K562 (cell line): Measurements from ENCODE around the gene GIGYF1. TPM values are rescaled to one million over a fixed set of nuclear protein-coding genes. Genes with fewer than 3 reads are reported as not detected.

ENCODE experiments used
- ARID1B ChIP-seq: fragments of 450-650 bp; IDR thresholded peaks from 2 replicates; pipeline ENCODE4 v1.6.1; 2016; ENCODE audit warnings: antibody characterized with exemption, mild to moderate bottlenecking, inconsistent platforms
- ETV6 ChIP-seq, 3 experiments: fragments of 150-350 bp in 1 of 3; sonication (generic) in 1 of 3; formaldehyde crosslinking in 1 of 3; IDR thresholded peaks; 2 replicates each; pipeline versions ENCODE4 v1.6.1 to v1.8.0; 2014 to 2022; ENCODE audit warnings: borderline replicate concordance in 2 of 3, low read depth in 2 of 3, antibody characterized with exemption in 1 of 3, low read length in 1 of 3, mild to moderate bottlenecking in 1 of 3, missing genetic modification reagents in 1 of 3
- FOSL1 ChIP-seq: fragments of 200-800 bp; sonication (Bioruptor generic); conservative IDR thresholded peaks from 2 replicates; pipeline ENCODE4 v1.6.1; 2016; ENCODE audit warnings: missing genetic modification characterization, missing compliant biosample characterization
- GTF2B ChIP-seq: IDR thresholded peaks from 2 replicates; pipeline ENCODE4 v1.6.1; 2011; ENCODE audit not compliant: insufficient read length; ENCODE audit errors: extremely low read depth
- HMGN3 ChIP-seq: IDR thresholded peaks from 2 replicates; pipeline ENCODE4 v1.6.1; 2011; ENCODE audit warnings: borderline replicate concordance, low read depth, mild to moderate bottlenecking, mixed read lengths, low read length; ENCODE audit not compliant: insufficient read length; ENCODE audit errors: extremely low read depth
- MBD2 ChIP-seq: sonication (generic); IDR thresholded peaks from 2 replicates; pipeline ENCODE4 v1.6.1; 2016; ENCODE audit warnings: low read depth, borderline replicate concordance
- MED1 ChIP-seq: sonication (generic); formaldehyde crosslinking; IDR thresholded peaks from 2 replicates; pipeline ENCODE4 v1.8.1; 2023; ENCODE audit warnings: missing genetic modification reagents, borderline replicate concordance
- NBN ChIP-seq: fragments of 450-650 bp; IDR thresholded peaks from 2 replicates; pipeline ENCODE4 v1.6.1; 2016; ENCODE audit warnings: low read depth, mild to moderate bottlenecking
- NELFE ChIP-seq: IDR thresholded peaks from 2 replicates; pipeline ENCODE4 v1.6.1; 2011; ENCODE audit warnings: mild to moderate bottlenecking; ENCODE audit not compliant: insufficient read depth, insufficient read length
- NFIC ChIP-seq: fragments of 450-650 bp; IDR thresholded peaks from 2 replicates; pipeline ENCODE4 v1.6.1; 2017; ENCODE audit warnings: mild to moderate bottlenecking, inconsistent platforms
- POLR2AphosphoS5 ChIP-seq: IDR thresholded peaks from 2 replicates; pipeline ENCODE4 v1.6.1; 2011; ENCODE audit warnings: mild to moderate bottlenecking, low read depth, low read length, moderate library complexity; ENCODE audit not compliant: control insufficient read depth, insufficient read depth
- RBFOX2 ChIP-seq: fragments of 200-400 bp; formaldehyde crosslinking; IDR thresholded peaks from 2 replicates; pipeline ENCODE4 v1.6.1; 2017; ENCODE audit warnings: low read depth, mild to moderate bottlenecking, low read length, moderate library complexity
- STAG1 ChIP-seq: sonication (generic); formaldehyde crosslinking; IDR thresholded peaks from 2 replicates; pipeline ENCODE4 v1.5.0; 2020; ENCODE audit warnings: missing genetic modification reagents, borderline replicate concordance
- TOE1 ChIP-seq, 2 experiments: fragments of 450-650 bp in 1 of 2; sonication (generic) in 1 of 2; formaldehyde crosslinking in 1 of 2; IDR thresholded peaks; 2 replicates each; pipeline versions ENCODE4 v1.7.1 to v1.8.0; 2016 to 2022; ENCODE audit warnings: borderline replicate concordance in 2 of 2, mild to moderate bottlenecking in 2 of 2, antibody characterized with exemption in 1 of 2, inconsistent platforms in 1 of 2, low read depth in 1 of 2, missing genetic modification reagents in 1 of 2, moderate library complexity in 1 of 2
- VEZF1 ChIP-seq: fragments of 200-800 bp; sonication (Bioruptor generic); IDR thresholded peaks from 2 replicates; pipeline ENCODE4 v1.6.1; 2017; ENCODE audit warnings: missing genetic modification characterization, missing compliant biosample characterization
- ZC3H8 ChIP-seq: fragments of 450-650 bp; IDR thresholded peaks from 2 replicates; pipeline ENCODE4 v1.6.1; 2017
- ZNF778 ChIP-seq: fragments of 450-650 bp; formaldehyde crosslinking; IDR thresholded peaks from 2 replicates; pipeline ENCODE4 v1.4.0; 2020; ENCODE audit warnings: mild to moderate bottlenecking, moderate library complexity
- ZSCAN32 ChIP-seq: fragments of 450-650 bp; formaldehyde crosslinking; IDR thresholded peaks from 2 replicates; pipeline ENCODE4 v1.4.0; 2020; ENCODE audit warnings: mild to moderate bottlenecking, moderate library complexity
- polyA plus RNA-seq, 8 experiments: library from polyadenylated mRNA; depleted of rRNA in 4 of 8; stranded (reverse) in 5 of 8; unstranded in 3 of 8; fragments of >200 nt; fragmentation: Nextera tagmentation in 2 of 8; fragmentation: Illumina TruSeq in 1 of 8; extraction: Ambion mirVana in 2 of 8; extraction: Trizol in 1 of 8; gene quantifications; 2 replicates each; pipeline versions ENCODE4 v1.2.1 to v1.2.3, GENCODE V29; 2011 to 2014; ENCODE audit warnings: inconsistent platforms in 1 of 8, missing spikeins in 1 of 8
- total RNA-seq, 7 experiments: library from RNA; depleted of rRNA in 6 of 7; stranded (reverse); fragments of >200 nt in 6 of 7; fragmentation: Illumina TruSeq in 2 of 7; extraction: Trizol in 2 of 7; gene quantifications; 2 replicates each; pipeline versions ENCODE4 v1.2.1 to v1.2.3, GENCODE V29; 2011 to 2021; ENCODE audit warnings: low replicate concordance in 1 of 7
- TF ChIP-seq, protein P1 (sequence below): fragments of 450-650 bp; IDR thresholded peaks from 2 replicates; pipeline ENCODE4 v1.6.1; 2018; ENCODE audit not compliant: partially characterized antibody

GIGYF1 gene
- total and polyA plus RNA-seq, 9 of the 15 experiments (the other 6 are each of a cell fraction or from before 2014, with no cell fraction given) = 0.56 to 76.2 (median 16.8) TPM

GRCh38 chr7:100682228-100682741, 11.8 kb downstream of the GIGYF1 start (continued):
- TF ChIP-seq ZNF778 (no peak), NELFE (no peak), MED1 (CRISPR knock-in tag) (no peak), ETV6 (IDR thresholded peaks at IDR 0.05; ENCODE audit: borderline replicate concordance in 1 of 2, low read depth in 2 of 2, low read length in 1 of 2) (no peak), ETV6 (CRISPR knock-in tag; IDR thresholded peaks at IDR 0.05; ENCODE audit: borderline replicate concordance) (no peak), TOE1 (IDR thresholded peaks at IDR 0.05; ENCODE audit: borderline replicate concordance) (no peak), TOE1 (CRISPR knock-in tag; IDR thresholded peaks at IDR 0.05; ENCODE audit: borderline replicate concordance, low read depth) (no peak), HMGN3 (peak; percentile 32), GTF2B (no peak), FOSL1 (tag) (peak; percentile 77), STAG1 (no peak), ZSCAN32 (CRISPR knock-in tag) (no peak), VEZF1 (CRISPR knock-in tag) (peak; percentile 69), RBFOX2 (peak; percentile 41), NFIC (no peak), ZC3H8 (no peak), NBN (no peak), MBD2 (peak; percentile 43; the same call in 1 of the 2 replicates), POLR2AphosphoS5 (peak; percentile 23; the same call in 1 of the 2 replicates), ARID1B (peak; percentile 44)
- TF ChIP-seq, protein P1, sequence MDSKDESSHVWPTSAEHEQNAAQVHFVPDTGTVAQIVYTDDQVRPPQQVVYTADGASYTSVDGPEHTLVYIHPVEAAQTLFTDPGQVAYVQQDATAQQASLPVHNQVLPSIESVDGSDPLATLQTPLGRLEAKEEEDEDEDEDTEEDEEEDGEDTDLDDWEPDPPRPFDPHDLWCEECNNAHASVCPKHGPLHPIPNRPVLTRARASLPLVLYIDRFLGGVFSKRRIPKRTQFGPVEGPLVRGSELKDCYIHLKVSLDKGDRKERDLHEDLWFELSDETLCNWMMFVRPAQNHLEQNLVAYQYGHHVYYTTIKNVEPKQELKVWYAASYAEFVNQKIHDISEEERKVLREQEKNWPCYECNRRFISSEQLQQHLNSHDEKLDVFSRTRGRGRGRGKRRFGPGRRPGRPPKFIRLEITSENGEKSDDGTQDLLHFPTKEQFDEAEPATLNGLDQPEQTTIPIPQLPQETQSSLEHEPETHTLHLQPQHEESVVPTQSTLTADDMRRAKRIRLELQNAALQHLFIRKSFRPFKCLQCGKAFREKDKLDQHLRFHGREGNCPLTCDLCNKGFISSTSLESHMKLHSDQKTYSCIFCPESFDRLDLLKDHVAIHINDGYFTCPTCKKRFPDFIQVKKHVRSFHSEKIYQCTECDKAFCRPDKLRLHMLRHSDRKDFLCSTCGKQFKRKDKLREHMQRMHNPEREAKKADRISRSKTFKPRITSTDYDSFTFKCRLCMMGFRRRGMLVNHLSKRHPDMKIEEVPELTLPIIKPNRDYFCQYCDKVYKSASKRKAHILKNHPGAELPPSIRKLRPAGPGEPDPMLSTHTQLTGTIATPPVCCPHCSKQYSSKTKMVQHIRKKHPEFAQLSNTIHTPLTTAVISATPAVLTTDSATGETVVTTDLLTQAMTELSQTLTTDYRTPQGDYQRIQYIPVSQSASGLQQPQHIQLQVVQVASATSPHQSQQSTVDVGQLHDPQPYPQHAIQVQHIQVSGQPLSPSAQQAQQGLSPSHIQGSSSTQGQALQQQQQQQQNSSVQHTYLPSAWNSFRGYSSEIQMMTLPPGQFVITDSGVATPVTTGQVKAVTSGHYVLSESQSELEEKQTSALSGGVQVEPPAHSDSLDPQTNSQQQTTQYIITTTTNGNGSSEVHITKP = peak; percentile 59
